ENCODE results near the gene OSBPL2.

DNA sequence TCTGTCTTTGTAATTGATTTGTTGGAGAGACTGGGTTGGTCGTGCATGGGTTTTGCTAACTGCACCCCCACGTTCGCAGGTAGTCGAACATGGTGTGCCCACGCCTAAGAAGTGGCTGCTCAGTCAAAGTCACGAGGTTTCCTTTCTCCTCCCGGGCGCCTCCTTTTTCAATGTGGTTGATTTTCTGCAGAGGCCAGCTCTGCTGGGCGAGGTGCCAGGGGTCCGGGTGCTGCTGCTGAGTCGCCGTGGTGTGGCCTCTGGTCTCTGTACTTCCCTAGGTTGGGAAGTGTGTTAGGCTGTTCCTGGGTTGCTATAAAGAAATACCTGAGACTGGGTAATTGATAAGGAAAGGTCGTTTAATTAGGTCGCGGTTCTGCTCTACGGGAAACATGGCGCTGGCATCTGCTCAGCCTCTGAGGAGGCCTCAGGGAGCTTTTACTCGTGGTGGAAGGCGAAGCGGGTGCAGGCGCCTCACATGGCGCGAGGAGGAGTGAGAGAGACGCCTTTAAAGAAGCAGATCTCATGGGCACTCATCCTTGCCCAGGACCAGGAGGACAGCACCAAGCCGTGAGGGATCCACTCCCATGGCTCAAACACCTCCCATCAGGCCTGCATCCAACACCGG lies 14.1 kb downstream of the OSBPL2 start:
- TF ChIP-seq, protein P1, sequence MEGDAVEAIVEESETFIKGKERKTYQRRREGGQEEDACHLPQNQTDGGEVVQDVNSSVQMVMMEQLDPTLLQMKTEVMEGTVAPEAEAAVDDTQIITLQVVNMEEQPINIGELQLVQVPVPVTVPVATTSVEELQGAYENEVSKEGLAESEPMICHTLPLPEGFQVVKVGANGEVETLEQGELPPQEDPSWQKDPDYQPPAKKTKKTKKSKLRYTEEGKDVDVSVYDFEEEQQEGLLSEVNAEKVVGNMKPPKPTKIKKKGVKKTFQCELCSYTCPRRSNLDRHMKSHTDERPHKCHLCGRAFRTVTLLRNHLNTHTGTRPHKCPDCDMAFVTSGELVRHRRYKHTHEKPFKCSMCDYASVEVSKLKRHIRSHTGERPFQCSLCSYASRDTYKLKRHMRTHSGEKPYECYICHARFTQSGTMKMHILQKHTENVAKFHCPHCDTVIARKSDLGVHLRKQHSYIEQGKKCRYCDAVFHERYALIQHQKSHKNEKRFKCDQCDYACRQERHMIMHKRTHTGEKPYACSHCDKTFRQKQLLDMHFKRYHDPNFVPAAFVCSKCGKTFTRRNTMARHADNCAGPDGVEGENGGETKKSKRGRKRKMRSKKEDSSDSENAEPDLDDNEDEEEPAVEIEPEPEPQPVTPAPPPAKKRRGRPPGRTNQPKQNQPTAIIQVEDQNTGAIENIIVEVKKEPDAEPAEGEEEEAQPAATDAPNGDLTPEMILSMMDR (IDR thresholded peaks at IDR 0.05): no peak
- no peak for TF ChIP-seq POLR2A (IDR thresholded peaks at IDR 0.05)

Measured in esophagus squamous epithelium (tissue), 4 donors.